Prostate gland (tissue), 2 donors: ENCODE results near the gene MRPL44.

Experiments used
- CTCF ChIP-seq, 4 experiments: fragments of 200-600 bp in 2 of 4; fragments of 450-650 bp in 2 of 4; sonication (generic) in 2 of 4; IDR thresholded peaks; 1 replicate in 3 of 4; 2 replicates in 1 of 4; pipeline ENCODE4 v1.5.1; 2016 to 2019; ENCODE audit warnings: antibody characterized with exemption in 4 of 4, mild to moderate bottlenecking in 2 of 4, moderate library complexity in 2 of 4
- POLR2A ChIP-seq: fragments of 450-650 bp; IDR thresholded peaks from one replicate; pipeline ENCODE4 v1.6.1; 2016; ENCODE audit warnings: antibody characterized with exemption, mild to moderate bottlenecking

DNA sequence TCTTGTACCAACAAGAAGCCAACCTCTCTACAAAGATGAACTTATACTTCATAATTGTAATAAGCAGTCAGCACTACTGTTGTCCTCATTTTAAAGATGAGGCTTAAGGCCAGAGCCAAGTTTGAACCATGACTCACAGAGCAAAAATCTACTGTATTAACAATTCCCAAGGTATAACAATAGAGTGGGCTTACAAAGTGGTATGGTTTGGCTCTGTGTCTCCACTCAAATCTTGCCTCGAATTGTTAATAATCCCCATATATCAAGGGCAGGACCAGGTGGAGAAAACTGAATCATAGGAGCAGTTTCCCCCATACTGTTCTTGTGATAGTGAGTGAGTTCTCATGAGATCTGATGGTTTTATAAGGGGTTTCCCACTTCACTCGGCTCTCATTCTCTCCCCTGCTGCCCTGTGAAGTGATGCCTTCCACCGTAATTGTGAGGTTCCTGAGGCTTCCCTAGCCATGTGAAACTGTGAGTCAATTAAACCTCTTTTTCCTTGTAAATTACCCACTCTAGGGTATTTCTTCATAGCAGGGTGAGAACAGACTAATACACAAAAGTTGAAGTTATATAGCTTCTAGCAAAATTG, 19.5 kb downstream of the MRPL44 start:
- TF ChIP-seq CTCF (IDR thresholded peaks at IDR 0.05) (no peak), POLR2A (no peak)
